Endothelial cell of umbilical vein (primary cell): ENCODE measurements around the gene TCP11. TPM values are rescaled to one million over a fixed set of nuclear protein-coding genes. Genes with fewer than 3 reads are reported as not detected.

Source experiments
- BruUV-seq: library from RNA; stranded (reverse); fragments of 400-500 nt; replicated peaks from 2 replicates; lab custom pipeline; 2021; lab: Mats Ljungman, UMichigan
- CTCF ChIA-PET: fragments of 300-600, 350-600 bp; sonication (Branson Sonifier 250); formaldehyde crosslinking; loops from one replicate; lab custom pipeline; 2021; ENCODE audit warnings: antibody characterized with exemption, inconsistent platforms; lab: Charles Lee
- POLR2A ChIA-PET: fragments of 300-600, 350-600 bp; sonication (Branson Sonifier 250); formaldehyde crosslinking; loops from one replicate; lab custom pipeline; 2021; ENCODE audit warnings: antibody characterized with exemption, inconsistent platforms; lab: Charles Lee
- DNase-seq: peaks from one replicate; pipeline ENCODE4 v3.0.0-alpha.2; 2011; ENCODE audit warnings: low read depth, low spot score
- FAIRE-seq: peaks from 2 replicates; lab custom pipeline; 2011; peaks lifted over from hg19 to GRCh38; lab: Jason Lieb, UNC
- H2AFZ ChIP-seq: 2 replicates; pipeline ENCODE4 v1.6.0; 2012; ENCODE audit warnings: low read depth, low read length, control low read depth, inconsistent platforms
- H3K27ac ChIP-seq: 2 replicates; pipeline ENCODE4 v1.5.1; 2011; ENCODE audit warnings: low read depth, mild to moderate bottlenecking, control low read depth, low read length, moderate library complexity; ENCODE audit not compliant: insufficient read depth
- H3K27me3 ChIP-seq, 2 experiments: 2 replicates each; pipeline versions ENCODE4 v1.6.0 to v1.6.1; 2011; ENCODE audit warnings: low read length in 2 of 2, mixed read lengths in 1 of 2; ENCODE audit not compliant: control insufficient read depth in 2 of 2, insufficient read depth in 2 of 2
- H3K36me3 ChIP-seq, 2 experiments: 2 replicates in 1 of 2; 3 replicates in 1 of 2; pipeline ENCODE4 v1.5.1; 2011; ENCODE audit warnings: low read length in 2 of 2, mild to moderate bottlenecking in 1 of 2, moderate library complexity in 1 of 2; ENCODE audit not compliant: control insufficient read depth in 2 of 2, insufficient read depth in 2 of 2; ENCODE audit errors: extremely low read depth in 1 of 2
- H3K4me1 ChIP-seq: 3 replicates; pipeline ENCODE4 v1.5.1; 2011; ENCODE audit warnings: mild to moderate bottlenecking, low read length; ENCODE audit not compliant: control insufficient read depth, insufficient read depth; ENCODE audit errors: extremely low read depth
- H3K4me2 ChIP-seq: 2 replicates; pipeline ENCODE4 v1.6.1; 2011; ENCODE audit warnings: low read length, control low read depth, mixed read lengths; ENCODE audit not compliant: insufficient read depth
- H3K4me3 ChIP-seq, 3 experiments: fragments of 200-600 bp in 1 of 3; sonication (generic), shearing (Covaris generic) in 1 of 3; replicated peaks in 1 of 3; 2 replicates each; pipeline ENCODE4 v1.5.1; 2011 to 2016; ENCODE audit warnings: control low read depth in 3 of 3, low read length in 3 of 3, mild to moderate bottlenecking in 2 of 3, inconsistent platforms in 1 of 3, low read depth in 1 of 3, moderate library complexity in 1 of 3; ENCODE audit not compliant: insufficient read depth in 1 of 3
- H3K79me2 ChIP-seq: 2 replicates; pipeline ENCODE4 v1.6.0; 2012; ENCODE audit warnings: low read length, inconsistent platforms; ENCODE audit not compliant: control insufficient read depth, insufficient read depth
- H3K9ac ChIP-seq: replicated peaks from 2 replicates; pipeline ENCODE3; 2011; ENCODE audit warnings: low read length, control low read depth; ENCODE audit not compliant: insufficient read depth; ENCODE audit errors: extremely low read depth
- H3K9me1 ChIP-seq: replicated peaks from 3 replicates; pipeline ENCODE4 v1.6.0; 2011; ENCODE audit warnings: mild to moderate bottlenecking, low read length; ENCODE audit not compliant: control insufficient read depth, insufficient read depth; ENCODE audit errors: extremely low read depth
- H3K9me3 ChIP-seq: replicated peaks from 2 replicates; pipeline ENCODE4 v1.5.1; 2012; ENCODE audit warnings: low read length, inconsistent platforms; ENCODE audit not compliant: control insufficient read depth, insufficient read depth
- H4K20me1 ChIP-seq: replicated peaks from 2 replicates; pipeline ENCODE3; 2011; ENCODE audit warnings: mild to moderate bottlenecking, low read length; ENCODE audit not compliant: control insufficient read depth, insufficient read depth; ENCODE audit errors: extremely low read depth
- CTCF ChIP-seq, 2 donors: IDR thresholded peaks; 1 replicate in 1 of 2; 2 replicates in 1 of 2; pipeline ENCODE4 v1.5.1; 2011; ENCODE audit warnings: low read length in 2 of 2, mild to moderate bottlenecking in 2 of 2, moderate library complexity in 2 of 2, control low read depth in 1 of 2, inconsistent platforms in 1 of 2, low read depth in 1 of 2; ENCODE audit not compliant: insufficient read depth in 1 of 2; ENCODE audit errors: extremely low read depth in 1 of 2
- EZH2 ChIP-seq: IDR thresholded peaks from 2 replicates; pipeline ENCODE4 v1.6.1; 2012; ENCODE audit warnings: borderline replicate concordance, low read depth, mild to moderate bottlenecking, moderate library complexity, low read length, inconsistent platforms; ENCODE audit not compliant: severe bottlenecking
- FOS ChIP-seq: IDR thresholded peaks from 2 replicates; pipeline ENCODE4 v1.6.1; 2011; ENCODE audit warnings: mild to moderate bottlenecking, low read length, moderate library complexity, borderline replicate concordance; ENCODE audit not compliant: insufficient read depth
- GATA2 ChIP-seq: IDR thresholded peaks from 2 replicates; pipeline ENCODE4 v1.7.0; 2011; ENCODE audit warnings: low read depth, mild to moderate bottlenecking, moderate library complexity, mixed read lengths, low read length; ENCODE audit not compliant: insufficient read length, insufficient read depth
- JUN ChIP-seq: IDR thresholded peaks from 2 replicates; pipeline ENCODE4 v1.6.1; 2011; ENCODE audit warnings: borderline replicate concordance, low read depth; ENCODE audit not compliant: insufficient read length, insufficient read depth
- MAX ChIP-seq: IDR thresholded peaks from 2 replicates; pipeline ENCODE4 v1.6.1; 2011; ENCODE audit not compliant: insufficient read depth, insufficient read length
- MYC ChIP-seq: IDR thresholded peaks from one replicate; pipeline ENCODE4 v1.6.1; 2011; ENCODE audit warnings: mild to moderate bottlenecking, low read depth, low read length
- POLR2A ChIP-seq: IDR thresholded peaks from 2 replicates; pipeline ENCODE4 v1.6.1; 2012; ENCODE audit warnings: low read depth, mild to moderate bottlenecking, control low read depth, low read length
- POLR2AphosphoS5 ChIP-seq: IDR thresholded peaks from 2 replicates; pipeline ENCODE4 v1.6.1; 2012; ENCODE audit warnings: low read depth, mild to moderate bottlenecking, control low read depth, low read length, moderate library complexity; ENCODE audit not compliant: insufficient read depth
- dilution Hi-C: fragments of 300-500 bp; cut with MboI; formaldehyde crosslinking; loops from one replicate; pipeline ENCODE4 v1.15.0; 2019; ENCODE audit warnings: low sequenced_read_pairs; ENCODE audit not compliant: extremely low pct_ligation_motif_present
- intact Hi-C: fragments of 100-400 bp; cut with micrococcal nuclease; formaldehyde crosslinking; loops from one replicate; pipeline ENCODE4 v1.10.0; 2022
- polyA plus RNA-seq, 4 experiments: library from polyadenylated mRNA; depleted of rRNA in 3 of 4; stranded (reverse) in 3 of 4; unstranded in 1 of 4; fragments of >200 nt; gene quantifications; 2 replicates each; pipeline versions ENCODE4 v1.2.1 to v1.2.3, GENCODE V29; 2011 to 2012; ENCODE audit warnings: missing spikeins in 1 of 4
- total RNA-seq: library from RNA; stranded (reverse); gene quantifications from 2 replicates; pipeline ENCODE4 v1.2.3, GENCODE V29; 2021

TCP11 gene
- total and polyA plus RNA-seq, 2 donors (not counting 3 experiments of a cell fraction or from before 2014, with no cell fraction given) = 0.18 TPM; not detected in 1

GRCh38 chr6:35078226-35078850 is 62.8 kb downstream of the TCP11 start:
- ChIA-PET POLR2A (no interaction called here), CTCF (interaction anchor here (1.8 to 4.5 kb wide), 3 partner anchors 10 to 91 kb away, joined by 5 to 15 read pairs (median 7); no protein-coding TSS in a partner anchor)
- no peaks in the 10 kb centered on the region for H3K79me2 ChIP-seq
- H4K20me1 ChIP-seq = no peaks in the 10 kb centered on the region
- TF ChIP-seq MYC (no peak), MAX (no peak), POLR2A (no peak), EZH2 (no peak), CTCF (IDR thresholded peaks at IDR 0.05; ENCODE audit: extremely low read depth in 1 of 2, insufficient read depth in 1 of 2, low read depth in 1 of 2, low read length in 2 of 2) (no peak), FOS (no peak), POLR2AphosphoS5 (no peak), GATA2 (no peak), JUN (no peak)
- H3K9me3 ChIP-seq = no peaks in the 10 kb centered on the region
- BruUV-seq = no TSS peak
- dilution Hi-C loops (no loop called here), intact Hi-C loops (no loop called here)
- H3K4me1 ChIP-seq = peaks cover 4% of the 10 kb centered on the region
- H3K36me3 ChIP-seq = peaks cover under 1 to 43% of the 10 kb centered on the region in 2 experiments
- H3K9me1 ChIP-seq = no peaks in the 10 kb centered on the region
- H3K27ac ChIP-seq = no peak overlapping the region
- H3K27me3 ChIP-seq = no peaks in the 10 kb centered on the region
- H3K4me3 ChIP-seq = no peak overlapping the region
- H3K9ac ChIP-seq = no peak overlapping the region
- no peak overlapping the region for H3K4me2 ChIP-seq
- FAIRE-seq = no peak
- no peak overlapping the region for H2AFZ ChIP-seq
- no peak for DNase-seq
